Esophagus squamous epithelium (tissue), 4 donors: ENCODE results near the gene BEST2.

ENCODE experiments used
- CTCF ChIP-seq, 6 experiments: fragments of 450-650 bp in 4 of 6; fragments of 200-600 bp in 2 of 6; sonication (generic) in 2 of 6; IDR thresholded peaks; one replicate each; pipeline ENCODE4 v1.5.1; 2016 to 2019; ENCODE audit warnings: antibody characterized with exemption in 6 of 6, mild to moderate bottlenecking in 4 of 6, moderate library complexity in 4 of 6
- POLR2A ChIP-seq, 4 donors: fragments of 450-650 bp; IDR thresholded peaks; one replicate each; pipeline ENCODE4 v1.6.1; 2017; ENCODE audit warnings: antibody characterized with exemption in 4 of 4, mild to moderate bottlenecking in 4 of 4, moderate library complexity in 3 of 4

- TF ChIP-seq CTCF (IDR thresholded peaks at IDR 0.05) = no peak
- TF ChIP-seq POLR2A (IDR thresholded peaks at IDR 0.05) = no peak
Observed at GRCh38 chr19:12720851-12721655, 30.5 kb upstream of the BEST2 start.
